ENCODE data around the gene DDX5. TPM values are rescaled to one million over a fixed set of nuclear protein-coding genes. Genes with fewer than 3 reads are reported as not detected.

DDX5 gene
- 798 TPM for total RNA-seq (2021; ENCODE audit: unreplicated experiment)
- 376 and 416 TPM in 2 replicates for polyA plus RNA-seq (2012)
- percentile 100 among the genes with signal in this experiment for Bru-seq, nascent RNA
- percentile 100 among the genes with signal in this experiment for BruChase-seq, experiment 1, labeled RNA remaining after a 6-hour chase
- percentile 100 among the genes with signal in this experiment for BruChase-seq, experiment 2, labeled RNA remaining after a 2-hour chase
- long read RNA-seq, transcript DDX5-215 (12 exons, 3,558 nt), result minor isoform, 37 of 779 reads
- long read RNA-seq, transcript DDX5-201 (13 exons, 2,554 nt), result major isoform, 506 of 779 reads
- long read RNA-seq, partial matches to known transcripts, result 118 of 779 reads
- long read RNA-seq, other reads (novel, unspliced or antisense), result 118 of 779 reads

GRCh38 chr17:64506201-64506575 lies at the start of gene DDX5:
DDX5 (minus strand) TSS chr17:64506289; CDS start chr17:64506119, 170 bp downstream.
- no peaks in the 10 kb centered on the region for H3K9me3 ChIP-seq (ENCODE audit: control insufficient read depth in 1 of 2, insufficient read depth in 1 of 2, low read depth in 1 of 2, low read length in 2 of 2)
- TF ChIP-seq POLR2AphosphoS5 (IDR thresholded peaks at IDR 0.05; ENCODE audit: low read depth, low read length) (peak; percentile 100), ZNF274 (IDR thresholded peaks at IDR 0.05; ENCODE audit: low read depth, low read length) (no peak), FOSL1 (IDR thresholded peaks at IDR 0.05; ENCODE audit: low read depth) (no peak), SRF (IDR thresholded peaks at IDR 0.05; ENCODE audit: low read depth) (no peak), JUND (IDR thresholded peaks at IDR 0.05) (peak; percentile 44), MAX (IDR thresholded peaks at IDR 0.05) (no peak), CEBPB (IDR thresholded peaks at IDR 0.05; ENCODE audit: low read depth) (no peak; the same call in 1 of the 2 replicates), ZBTB33 (IDR thresholded peaks at IDR 0.05; ENCODE audit: extremely low read depth, insufficient replicate concordance, low read length) (peak; percentile 57), ATF3 (IDR thresholded peaks at IDR 0.05) (no peak), SIN3A (IDR thresholded peaks at IDR 0.05; ENCODE audit: low read depth) (peak; percentile 99), POLR2A (IDR thresholded peaks at IDR 0.05; ENCODE audit: borderline replicate concordance, extremely low read depth, insufficient read depth, insufficient read length) (peak; percentile 100), EGR1 (IDR thresholded peaks at IDR 0.05; ENCODE audit: low read depth) (peak; percentile 99), ELF1 (IDR thresholded peaks at IDR 0.05; ENCODE audit: borderline replicate concordance, low read depth) (no peak), CTCF (IDR thresholded peaks at IDR 0.05 in 2 of 3, conservative IDR thresholded peaks at IDR 0.05 in 1 of 3; ENCODE audit: borderline replicate concordance in 1 of 3, insufficient read depth in 1 of 3, low read depth in 2 of 3, low read length in 2 of 3) (no peak), RAD21 (IDR thresholded peaks at IDR 0.05; ENCODE audit: low read depth) (no peak), YY1 (IDR thresholded peaks at IDR 0.05; ENCODE audit: extremely low read depth, insufficient replicate concordance, low read depth, low read length) (peak; percentile 71), ZFX (IDR thresholded peaks at IDR 0.05) (no peak; the same call in 1 of the 2 replicates), TCF7L2 (IDR thresholded peaks at IDR 0.05; ENCODE audit: borderline replicate concordance, extremely low read depth, insufficient read depth, insufficient read length) (peak; percentile 87), EZH2 (IDR thresholded peaks at IDR 0.05) (no peak)
- H3K36me3 ChIP-seq (ENCODE audit: control insufficient read depth in 1 of 2, insufficient read depth in 2 of 2, low read length in 2 of 2), result peaks cover 56 to 66% of the 10 kb centered on the region in 2 experiments
- H3K9ac ChIP-seq (ENCODE audit: low read length), result peak within 1 kb of the TSS; percentile 99
- peaks cover 55% of the 10 kb centered on the region; the same call in 1 of the 2 replicates for H4K20me1 ChIP-seq (ENCODE audit: insufficient read depth)
- H3K4me3 ChIP-seq (replicated peaks in 1 of 2; ENCODE audit: low read depth in 1 of 2, low read length in 2 of 2), result peak within 1 kb of the TSS; percentile 93 to 95
- ChIA-PET RAD21 (ENCODE audit: low non-redundant PET in 1 of 2, low total read pairs in 2 of 2, uncharacterized antibody in 2 of 2, unreplicated experiment in 2 of 2) (interaction anchor here (0.8 to 1.2 kb wide), 2 partner anchors 9 to 86 kb away, joined by 3 to 5 read pairs; partner anchors contain the start of gene POLG2 (in 1 of the 2)), CTCF (interaction anchor here (0.9 to 2.3 kb wide), 6 partner anchors 9 to 224 kb away, joined by 4 to 14 read pairs (median 6); partner anchors contain the start of gene POLG2), POLR2A (interaction anchor here (0.7 to 3.1 kb wide), 34 partner anchors 10 to 663 kb away, joined by 3 to 119 read pairs (median 4); partner anchors contain the start of genes POLG2 and SMARCD2)
- peaks cover 91% of the 10 kb centered on the region for H3K79me2 ChIP-seq (ENCODE audit: insufficient read depth, low read length)
- peak within 1 kb of the TSS; percentile 34 for H2AFZ ChIP-seq (ENCODE audit: low read depth, low read length, poor library complexity, severe bottlenecking)
- BruUV-seq (replicated peaks), result no TSS peak
- H3K4me1 ChIP-seq (ENCODE audit: control insufficient read depth in 1 of 2, insufficient read depth in 2 of 2, low read length in 2 of 2), result peaks cover 12 to 32% of the 10 kb centered on the region in 2 experiments
- peak within 1 kb of the TSS; percentile 90 for H3K27ac ChIP-seq (ENCODE audit: low read depth, low read length)
- no peaks in the 10 kb centered on the region for H3K9me2 ChIP-seq (ENCODE audit: insufficient read depth)
- intact Hi-C loops (cut with micrococcal nuclease), result loop anchor here (1.0 to 5.0 kb wide), 2 partner anchors 9 to 141 kb away; partner anchors contain the start of gene POLG2
- ATAC-seq (peak; percentile 76), DNase-seq (ENCODE audit: low read depth, low spot score) (peak; percentile 100)
- H3K27me3 ChIP-seq (ENCODE audit: insufficient read depth, low read length), result no peaks in the 10 kb centered on the region
- H3K4me2 ChIP-seq (ENCODE audit: low read length), result peak within 1 kb of the TSS; percentile 87
